Measurements from ENCODE around the gene MAN1C1.
"Not testable (repeated sequence)": the region's sequence is repeated elsewhere in the genome, so short reads cannot be mapped to it uniquely, and the experiment has no call there.

Gene MAN1C1

DNA sequence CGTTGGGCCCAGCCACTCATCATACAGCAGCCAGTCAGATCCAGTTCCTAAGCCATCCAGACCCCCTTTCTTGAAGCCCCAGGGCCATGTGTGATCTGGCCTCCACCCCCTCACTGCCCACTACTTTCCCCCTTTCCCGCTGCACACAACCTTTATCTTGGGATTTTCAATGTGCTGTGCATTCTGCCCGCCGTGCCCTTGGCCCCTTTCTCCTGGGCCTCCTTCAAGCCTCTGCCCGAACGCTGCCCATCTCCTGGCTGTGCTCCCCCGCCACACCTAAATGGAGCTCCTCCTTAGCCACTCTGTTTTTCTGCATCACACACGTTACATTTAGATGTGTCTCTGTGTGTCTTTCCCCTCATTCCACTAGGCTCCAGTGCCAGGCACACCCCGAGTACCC lies 116.7 kb downstream of the MAN1C1 start:
- no CpG with 5 or more reads among the region's 9 CpGs for WGBS, 2 donors (ENCODE audit: extremely low coverage in 2 of 2, insufficient read length in 2 of 2, insufficient replicate concordance in 1 of 2)
- no peak overlapping the region for H3K9ac ChIP-seq (ENCODE audit: low read depth, low read length, poor library complexity)
- no peak overlapping the region for H3K18ac ChIP-seq (ENCODE audit: low read length)
- no peak overlapping the region for H2AFZ ChIP-seq (ENCODE audit: low read length)
- no peaks in the 10 kb centered on the region for H3K9me3 ChIP-seq (replicated peaks in 1 of 2; ENCODE audit: control insufficient read depth in 2 of 2, insufficient read depth in 1 of 2, low read depth in 1 of 2, low read length in 2 of 2)
- H3K4me1 ChIP-seq (ENCODE audit: control insufficient read depth in 2 of 2, insufficient read depth in 1 of 2, low read depth in 1 of 2, low read length in 2 of 2), result peaks cover 6 to 16% of the 10 kb centered on the region in 2 donors
- no peak overlapping the region for H4K91ac ChIP-seq (ENCODE audit: low read depth, low read length, poor library complexity)
- H3K27me3 ChIP-seq (ENCODE audit: control insufficient read depth in 3 of 3, insufficient read depth in 3 of 3, low read depth in 1 of 3, low read length in 3 of 3), result no peaks in the 10 kb centered on the region
- no peak overlapping the region for H3K4me2 ChIP-seq (ENCODE audit: insufficient read depth, low read length, poor library complexity, severe bottlenecking)
- H3K4ac ChIP-seq (ENCODE audit: low read length), result no peak overlapping the region
- no peak overlapping the region for H2BK12ac ChIP-seq (ENCODE audit: low read length)
- no peak for DNase-seq (ENCODE audit: low spot score)
- no peak overlapping the region for H2BK15ac ChIP-seq (ENCODE audit: low read length)
- H2BK5ac ChIP-seq (ENCODE audit: low read length), result no peak overlapping the region
- no peak overlapping the region for H3K4me3 ChIP-seq (ENCODE audit: low read length in 2 of 2)
- no peak overlapping the region for H4K8ac ChIP-seq (ENCODE audit: low read depth, low read length)
- no peak overlapping the region for H2BK120ac ChIP-seq (ENCODE audit: low read depth, low read length)
- H3K27ac ChIP-seq (replicated peaks; ENCODE audit: low read length), result no peak overlapping the region
- no peaks in the 10 kb centered on the region for H3K36me3 ChIP-seq (replicated peaks in 1 of 2; ENCODE audit: control insufficient read depth in 2 of 2, insufficient read depth in 2 of 2, low read length in 2 of 2)
- no peaks in the 10 kb centered on the region for H3K79me1 ChIP-seq (ENCODE audit: low read depth, low read length)
- H2AK5ac ChIP-seq (ENCODE audit: low read depth, low read length), result no peak overlapping the region
- no peak overlapping the region for H3K14ac ChIP-seq (ENCODE audit: low read length)
- H3K23ac ChIP-seq (ENCODE audit: low read depth, low read length, poor library complexity), result no peak overlapping the region

- not testable (repeated sequence) for H2AFZ ChIP-seq (ENCODE audit: low read length); H3K18ac ChIP-seq (ENCODE audit: low read length); H3K4ac ChIP-seq (ENCODE audit: low read length); H2BK5ac ChIP-seq (ENCODE audit: low read length); H4K8ac ChIP-seq (ENCODE audit: low read depth, low read length); H3K4me2 ChIP-seq (ENCODE audit: insufficient read depth, low read length, poor library complexity, severe bottlenecking); H3K9me3 ChIP-seq (replicated peaks in 1 of 2; ENCODE audit: control insufficient read depth in 2 of 2, insufficient read depth in 1 of 2, low read depth in 1 of 2, low read length in 2 of 2); H3K27me3 ChIP-seq (ENCODE audit: control insufficient read depth in 3 of 3, insufficient read depth in 3 of 3, low read depth in 1 of 3, low read length in 3 of 3); H3K36me3 ChIP-seq (replicated peaks in 1 of 2; ENCODE audit: control insufficient read depth in 2 of 2, insufficient read depth in 2 of 2, low read length in 2 of 2); H2BK15ac ChIP-seq (ENCODE audit: low read length); H3K27ac ChIP-seq (replicated peaks; ENCODE audit: low read length); H3K4me3 ChIP-seq (ENCODE audit: low read length in 2 of 2); H2AK5ac ChIP-seq (ENCODE audit: low read depth, low read length); H2BK120ac ChIP-seq (ENCODE audit: low read depth, low read length); DNase-seq (ENCODE audit: low spot score); H3K79me1 ChIP-seq (ENCODE audit: low read depth, low read length); H3K23ac ChIP-seq (ENCODE audit: low read depth, low read length, poor library complexity); H3K14ac ChIP-seq (ENCODE audit: low read length); H2BK12ac ChIP-seq (ENCODE audit: low read length); H3K9ac ChIP-seq (ENCODE audit: low read depth, low read length, poor library complexity); H4K91ac ChIP-seq (ENCODE audit: low read depth, low read length, poor library complexity)
- WGBS, 2 donors (ENCODE audit: extremely low coverage in 2 of 2, insufficient read length in 2 of 2, insufficient replicate concordance in 1 of 2), result no CpG with 5 or more reads among the region's 10 CpGs
- peaks cover 4 to 10% of the 10 kb centered on the region in 2 donors for H3K4me1 ChIP-seq (ENCODE audit: control insufficient read depth in 2 of 2, insufficient read depth in 1 of 2, low read depth in 1 of 2, low read length in 2 of 2)
Measured at GRCh38 chr1:25734991-25735390, 118.4 kb downstream of the MAN1C1 start.

DNA sequence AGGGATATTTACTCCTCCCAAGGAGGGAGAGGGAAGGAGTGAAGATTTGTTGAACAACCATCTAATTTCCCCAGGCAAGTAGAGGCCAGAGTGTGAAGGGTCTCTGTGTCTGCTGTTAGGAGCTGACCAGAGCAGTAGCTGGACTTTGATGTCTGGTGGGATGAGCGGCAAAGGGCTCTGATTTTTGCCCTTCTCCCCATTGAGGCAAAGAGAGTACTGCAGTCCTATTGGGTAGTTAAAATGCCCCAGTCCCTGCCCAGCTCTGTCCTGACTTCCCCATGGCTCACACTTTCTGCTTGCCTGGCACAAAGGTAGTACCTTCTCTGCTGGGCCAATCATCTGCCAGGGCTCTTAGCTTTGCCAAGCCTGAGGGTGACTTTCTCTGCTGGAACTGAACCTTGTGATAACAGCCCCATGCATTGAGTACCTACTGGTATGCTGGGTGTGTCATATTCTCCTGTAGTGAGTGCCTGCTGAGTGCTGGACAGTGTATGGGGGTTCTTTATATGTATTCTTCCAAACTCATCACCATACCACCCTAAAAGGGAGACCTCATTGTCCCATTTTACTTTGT lies 119.5 kb downstream of the MAN1C1 start:
- no peak overlapping the region for H3K4ac ChIP-seq (ENCODE audit: low read length)
- no peak overlapping the region for H2BK15ac ChIP-seq (ENCODE audit: low read length)
- H3K4me3 ChIP-seq (ENCODE audit: low read length in 2 of 2), result no peak overlapping the region
- no peaks in the 10 kb centered on the region for H3K36me3 ChIP-seq (replicated peaks in 1 of 2; ENCODE audit: control insufficient read depth in 2 of 2, insufficient read depth in 2 of 2, low read length in 2 of 2)
- H3K27ac ChIP-seq (replicated peaks; ENCODE audit: low read length), result no peak overlapping the region
- H3K27me3 ChIP-seq (ENCODE audit: control insufficient read depth in 3 of 3, insufficient read depth in 3 of 3, low read depth in 1 of 3, low read length in 3 of 3), result no peaks in the 10 kb centered on the region
- no peak for DNase-seq (ENCODE audit: low spot score)
- no peak overlapping the region for H2BK5ac ChIP-seq (ENCODE audit: low read length)
- no peak overlapping the region for H3K4me2 ChIP-seq (ENCODE audit: insufficient read depth, low read length, poor library complexity, severe bottlenecking)
- H3K18ac ChIP-seq (ENCODE audit: low read length), result no peak overlapping the region
- H3K23ac ChIP-seq (ENCODE audit: low read depth, low read length, poor library complexity), result no peak overlapping the region
- no peaks in the 10 kb centered on the region for H3K79me1 ChIP-seq (ENCODE audit: low read depth, low read length)
- no CpG with 5 or more reads among the region's 1 CpG for WGBS, 2 donors (ENCODE audit: extremely low coverage in 2 of 2, insufficient read length in 2 of 2, insufficient replicate concordance in 1 of 2)
- no peaks in the 10 kb centered on the region for H3K9me3 ChIP-seq (replicated peaks in 1 of 2; ENCODE audit: control insufficient read depth in 2 of 2, insufficient read depth in 1 of 2, low read depth in 1 of 2, low read length in 2 of 2)
- H2AFZ ChIP-seq (ENCODE audit: low read length), result no peak overlapping the region
- no peak overlapping the region for H4K8ac ChIP-seq (ENCODE audit: low read depth, low read length)
- no peak overlapping the region for H2AK5ac ChIP-seq (ENCODE audit: low read depth, low read length)
- no peak overlapping the region for H4K91ac ChIP-seq (ENCODE audit: low read depth, low read length, poor library complexity)
- H2BK120ac ChIP-seq (ENCODE audit: low read depth, low read length), result no peak overlapping the region
- no peak overlapping the region for H2BK12ac ChIP-seq (ENCODE audit: low read length)
- H3K4me1 ChIP-seq (ENCODE audit: control insufficient read depth in 2 of 2, insufficient read depth in 1 of 2, low read depth in 1 of 2, low read length in 2 of 2), result no peaks in the 10 kb centered on the region
- no peak overlapping the region for H3K14ac ChIP-seq (ENCODE audit: low read length)
- H3K9ac ChIP-seq (ENCODE audit: low read depth, low read length, poor library complexity), result no peak overlapping the region

DNA sequence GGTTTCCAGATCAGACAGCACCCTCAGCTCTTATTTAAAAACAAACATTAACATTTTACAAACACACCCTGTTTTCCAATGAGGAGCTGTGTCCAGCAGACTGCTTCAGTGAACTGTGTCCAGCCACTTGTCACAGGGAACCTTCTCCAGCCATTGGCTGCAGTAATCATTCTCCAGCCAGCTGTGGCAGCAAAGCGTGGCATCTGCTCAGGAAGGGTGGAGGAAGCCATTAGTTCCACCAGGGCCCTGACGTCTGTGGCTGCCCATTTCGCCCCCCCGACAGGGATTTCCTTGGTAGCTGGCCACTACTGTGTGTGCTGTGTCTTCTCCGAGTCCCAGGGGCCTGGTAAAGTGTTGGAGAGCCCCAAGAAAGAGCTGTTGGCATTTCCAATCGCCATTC lies 120.5 kb downstream of the MAN1C1 start:
- no peak overlapping the region for H3K4ac ChIP-seq (ENCODE audit: low read length)
- no peak overlapping the region for H2BK12ac ChIP-seq (ENCODE audit: low read length)
- no peak overlapping the region for H3K4me3 ChIP-seq (ENCODE audit: low read length in 2 of 2)
- no peak overlapping the region for H2AK5ac ChIP-seq (ENCODE audit: low read depth, low read length)
- DNase-seq (ENCODE audit: low spot score), result no peak
- WGBS, 2 donors (ENCODE audit: extremely low coverage in 2 of 2, insufficient read length in 2 of 2, insufficient replicate concordance in 1 of 2), result no CpG with 5 or more reads among the region's 6 CpGs
- H3K27me3 ChIP-seq (ENCODE audit: control insufficient read depth in 3 of 3, insufficient read depth in 3 of 3, low read depth in 1 of 3, low read length in 3 of 3), result no peaks in the 10 kb centered on the region
- no peak overlapping the region for H3K14ac ChIP-seq (ENCODE audit: low read length)
- H3K4me2 ChIP-seq (ENCODE audit: insufficient read depth, low read length, poor library complexity, severe bottlenecking), result no peak overlapping the region
- no peaks in the 10 kb centered on the region for H3K9me3 ChIP-seq (replicated peaks in 1 of 2; ENCODE audit: control insufficient read depth in 2 of 2, insufficient read depth in 1 of 2, low read depth in 1 of 2, low read length in 2 of 2)
- no peak overlapping the region for H2BK15ac ChIP-seq (ENCODE audit: low read length)
- H4K91ac ChIP-seq (ENCODE audit: low read depth, low read length, poor library complexity), result no peak overlapping the region
- H3K9ac ChIP-seq (ENCODE audit: low read depth, low read length, poor library complexity), result no peak overlapping the region
- H2BK120ac ChIP-seq (ENCODE audit: low read depth, low read length), result no peak overlapping the region
- no peak overlapping the region for H2AFZ ChIP-seq (ENCODE audit: low read length)
- no peak overlapping the region for H3K23ac ChIP-seq (ENCODE audit: low read depth, low read length, poor library complexity)
- no peak overlapping the region for H4K8ac ChIP-seq (ENCODE audit: low read depth, low read length)
- no peak overlapping the region for H3K27ac ChIP-seq (replicated peaks; ENCODE audit: low read length)
- no peaks in the 10 kb centered on the region for H3K4me1 ChIP-seq (ENCODE audit: control insufficient read depth in 2 of 2, insufficient read depth in 1 of 2, low read depth in 1 of 2, low read length in 2 of 2)
- H3K18ac ChIP-seq (ENCODE audit: low read length), result no peak overlapping the region
- no peaks in the 10 kb centered on the region for H3K79me1 ChIP-seq (ENCODE audit: low read depth, low read length)
- no peaks in the 10 kb centered on the region for H3K36me3 ChIP-seq (replicated peaks in 1 of 2; ENCODE audit: control insufficient read depth in 2 of 2, insufficient read depth in 2 of 2, low read length in 2 of 2)
- no peak overlapping the region for H2BK5ac ChIP-seq (ENCODE audit: low read length)
